Measurements from ENCODE around the gene GNL1.

GNL1 gene

GRCh38 chr6:30590509-30590908 is 34.2 kb upstream of the GNL1 start:
- peaks cover 4% of the 10 kb centered on the region for H3K4me1 ChIP-seq (ENCODE audit: insufficient read depth, low read length)
- H3K27ac ChIP-seq (ENCODE audit: low read depth, low read length): no peak overlapping the region
- H3K9me3 ChIP-seq (ENCODE audit: low read length): no peaks in the 10 kb centered on the region
- H3K9ac ChIP-seq (ENCODE audit: low read length): no peak overlapping the region
- peaks cover 69% of the 10 kb centered on the region for H3K36me3 ChIP-seq (ENCODE audit: insufficient read depth, low read length)
- H3K27me3 ChIP-seq (ENCODE audit: control insufficient read depth in 1 of 2, insufficient read depth in 2 of 2, low read length in 2 of 2): no peaks in the 10 kb centered on the region
- no peak overlapping the region for H3K4me3 ChIP-seq (ENCODE audit: low read depth in 1 of 2, low read length in 2 of 2)

- Histone ChIP-seq H3K4me3 (ENCODE audit: low read depth in 1 of 2, low read length in 2 of 2) (no peak overlapping the region), H3K9me3 (ENCODE audit: low read length) (no peaks in the 10 kb centered on the region), H3K9ac (ENCODE audit: low read length) (no peak overlapping the region), H3K27ac (ENCODE audit: low read depth, low read length) (no peak overlapping the region), H3K36me3 (ENCODE audit: insufficient read depth, low read length) (peaks cover 73% of the 10 kb centered on the region), H3K4me1 (ENCODE audit: insufficient read depth, low read length) (peaks cover 4% of the 10 kb centered on the region), H3K27me3 (ENCODE audit: control insufficient read depth in 1 of 2, insufficient read depth in 2 of 2, low read length in 2 of 2) (no peaks in the 10 kb centered on the region)
These were observed 33.6 kb upstream of the GNL1 start for GRCh38 chr6:30589754-30590358.

GRCh38 chr6:30583921-30584320 is 27.6 kb upstream of the GNL1 start:
- Histone ChIP-seq H3K27ac (ENCODE audit: low read depth, low read length) (no peak overlapping the region), H3K27me3 (ENCODE audit: control insufficient read depth in 1 of 2, insufficient read depth in 2 of 2, low read length in 2 of 2) (no peaks in the 10 kb centered on the region), H3K4me3 (ENCODE audit: low read depth in 1 of 2, low read length in 2 of 2) (no peak overlapping the region), H3K9me3 (ENCODE audit: low read length) (no peaks in the 10 kb centered on the region), H3K4me1 (ENCODE audit: insufficient read depth, low read length) (no peaks in the 10 kb centered on the region), H3K36me3 (ENCODE audit: insufficient read depth, low read length) (peaks cover 82% of the 10 kb centered on the region), H3K9ac (ENCODE audit: low read length) (no peak overlapping the region)

GRCh38 chr6:30578051-30578450 is 21.8 kb upstream of the GNL1 start:
- no peak overlapping the region for H3K27ac ChIP-seq (ENCODE audit: low read depth, low read length)
- peaks cover 63% of the 10 kb centered on the region for H3K36me3 ChIP-seq (ENCODE audit: insufficient read depth, low read length)
- H3K27me3 ChIP-seq (ENCODE audit: control insufficient read depth in 1 of 2, insufficient read depth in 2 of 2, low read length in 2 of 2): no peaks in the 10 kb centered on the region
- H3K4me3 ChIP-seq (ENCODE audit: low read depth in 1 of 2, low read length in 2 of 2): no peak overlapping the region
- peaks cover 16% of the 10 kb centered on the region for H3K4me1 ChIP-seq (ENCODE audit: insufficient read depth, low read length)
- no peak overlapping the region for H3K9ac ChIP-seq (ENCODE audit: low read length)
- no peaks in the 10 kb centered on the region for H3K9me3 ChIP-seq (ENCODE audit: low read length)

GRCh38 chr6:30573113-30573512 is 16.8 kb upstream of the GNL1 start:
- peaks cover 41% of the 10 kb centered on the region for H3K4me1 ChIP-seq (ENCODE audit: insufficient read depth, low read length)
- no peak overlapping the region for H3K9ac ChIP-seq (ENCODE audit: low read length)
- no peak overlapping the region for H3K4me3 ChIP-seq (ENCODE audit: low read depth in 1 of 2, low read length in 2 of 2)
- H3K27ac ChIP-seq (ENCODE audit: low read depth, low read length): no peak overlapping the region
- peaks cover 22% of the 10 kb centered on the region for H3K36me3 ChIP-seq (ENCODE audit: insufficient read depth, low read length)
- H3K9me3 ChIP-seq (ENCODE audit: low read length): no peaks in the 10 kb centered on the region
- no peaks in the 10 kb centered on the region for H3K27me3 ChIP-seq (ENCODE audit: control insufficient read depth in 1 of 2, insufficient read depth in 2 of 2, low read length in 2 of 2)

- H3K4me1 ChIP-seq (ENCODE audit: insufficient read depth, low read length): peaks cover 41% of the 10 kb centered on the region
- peaks cover 13% of the 10 kb centered on the region for H3K36me3 ChIP-seq (ENCODE audit: insufficient read depth, low read length)
- peak overlapping the region; percentile 47 to 85 for H3K4me3 ChIP-seq (ENCODE audit: low read depth in 1 of 2, low read length in 2 of 2)
- peak overlapping the region; percentile 81 for H3K9ac ChIP-seq (ENCODE audit: low read length)
- no peaks in the 10 kb centered on the region for H3K9me3 ChIP-seq (ENCODE audit: low read length)
- H3K27ac ChIP-seq (ENCODE audit: low read depth, low read length): peak overlapping the region; percentile 92
- H3K27me3 ChIP-seq (ENCODE audit: control insufficient read depth in 1 of 2, insufficient read depth in 2 of 2, low read length in 2 of 2): no peaks in the 10 kb centered on the region
These were observed 15.9 kb upstream of the GNL1 start for GRCh38 chr6:30572148-30572547.

- Histone ChIP-seq H3K27me3 (ENCODE audit: control insufficient read depth in 1 of 2, insufficient read depth in 2 of 2, low read length in 2 of 2) (no peaks in the 10 kb centered on the region), H3K36me3 (ENCODE audit: insufficient read depth, low read length) (peaks cover 9% of the 10 kb centered on the region), H3K9me3 (ENCODE audit: low read length) (no peaks in the 10 kb centered on the region), H3K4me1 (ENCODE audit: insufficient read depth, low read length) (peaks cover 41% of the 10 kb centered on the region), H3K9ac (ENCODE audit: low read length) (peak overlapping the region; percentile 81), H3K4me3 (ENCODE audit: low read depth in 1 of 2, low read length in 2 of 2) (peak overlapping the region; percentile 47 to 85), H3K27ac (ENCODE audit: low read depth, low read length) (peak overlapping the region; percentile 92)
These were observed 15.4 kb upstream of the GNL1 start for GRCh38 chr6:30571762-30572082.

GRCh38 chr6:30571075-30571761 is 14.9 kb upstream of the GNL1 start, which contains the start of gene ABCF1:
TSS of gene ABCF1 (plus strand) at chr6:30571442. CDS start at chr6:30571488, 46 bp downstream.
- peak within 1 kb of the TSS; percentile 47 to 85 for H3K4me3 ChIP-seq (ENCODE audit: low read depth in 1 of 2, low read length in 2 of 2)
- H3K4me1 ChIP-seq (ENCODE audit: insufficient read depth, low read length): peaks cover 41% of the 10 kb centered on the region
- peaks cover 7% of the 10 kb centered on the region for H3K36me3 ChIP-seq (ENCODE audit: insufficient read depth, low read length)
- peak within 1 kb of the TSS; percentile 81 for H3K9ac ChIP-seq (ENCODE audit: low read length)
- H3K27ac ChIP-seq (ENCODE audit: low read depth, low read length): peak within 1 kb of the TSS; percentile 92
- H3K27me3 ChIP-seq (ENCODE audit: control insufficient read depth in 1 of 2, insufficient read depth in 2 of 2, low read length in 2 of 2): no peaks in the 10 kb centered on the region
- no peaks in the 10 kb centered on the region for H3K9me3 ChIP-seq (ENCODE audit: low read length)

GRCh38 chr6:30570740-30571074 is 14.4 kb upstream of the GNL1 start:
- peak overlapping the region; percentile 47 to 85 for H3K4me3 ChIP-seq (ENCODE audit: low read depth in 1 of 2, low read length in 2 of 2)
- no peaks in the 10 kb centered on the region for H3K9me3 ChIP-seq (ENCODE audit: low read length)
- H3K27ac ChIP-seq (ENCODE audit: low read depth, low read length): peak overlapping the region; percentile 92
- peaks cover 7% of the 10 kb centered on the region for H3K36me3 ChIP-seq (ENCODE audit: insufficient read depth, low read length)
- no peaks in the 10 kb centered on the region for H3K27me3 ChIP-seq (ENCODE audit: control insufficient read depth in 1 of 2, insufficient read depth in 2 of 2, low read length in 2 of 2)
- H3K4me1 ChIP-seq (ENCODE audit: insufficient read depth, low read length): peaks cover 41% of the 10 kb centered on the region
- peak overlapping the region; percentile 73 for H3K9ac ChIP-seq (ENCODE audit: low read length)

- Histone ChIP-seq H3K9ac (ENCODE audit: low read length) (peak overlapping the region; percentile 73), H3K27ac (ENCODE audit: low read depth, low read length) (no peak overlapping the region), H3K4me3 (ENCODE audit: low read depth in 1 of 2, low read length in 2 of 2) (peak overlapping the region; percentile 47 to 85), H3K4me1 (ENCODE audit: insufficient read depth, low read length) (peaks cover 41% of the 10 kb centered on the region), H3K9me3 (ENCODE audit: low read length) (no peaks in the 10 kb centered on the region), H3K27me3 (ENCODE audit: control insufficient read depth in 1 of 2, insufficient read depth in 2 of 2, low read length in 2 of 2) (no peaks in the 10 kb centered on the region), H3K36me3 (ENCODE audit: insufficient read depth, low read length) (peaks cover 7% of the 10 kb centered on the region)
These were observed 14.0 kb upstream of the GNL1 start for GRCh38 chr6:30570263-30570662.

GRCh38 chr6:30568245-30568644 is 12.0 kb upstream of the GNL1 start:
- Histone ChIP-seq H3K4me1 (ENCODE audit: insufficient read depth, low read length) (peaks cover 27% of the 10 kb centered on the region), H3K4me3 (ENCODE audit: low read depth in 1 of 2, low read length in 2 of 2) (no peak overlapping the region), H3K27ac (ENCODE audit: low read depth, low read length) (no peak overlapping the region), H3K9me3 (ENCODE audit: low read length) (no peaks in the 10 kb centered on the region), H3K36me3 (ENCODE audit: insufficient read depth, low read length) (peaks cover 3% of the 10 kb centered on the region), H3K9ac (ENCODE audit: low read length) (no peak overlapping the region), H3K27me3 (ENCODE audit: control insufficient read depth in 1 of 2, insufficient read depth in 2 of 2, low read length in 2 of 2) (no peaks in the 10 kb centered on the region)

- no peak overlapping the region for H3K9ac ChIP-seq (ENCODE audit: low read length)
- H3K27me3 ChIP-seq (ENCODE audit: control insufficient read depth in 1 of 2, insufficient read depth in 2 of 2, low read length in 2 of 2): no peaks in the 10 kb centered on the region
- no peak overlapping the region for H3K27ac ChIP-seq (ENCODE audit: low read depth, low read length)
- H3K4me1 ChIP-seq (ENCODE audit: insufficient read depth, low read length): peaks cover 13% of the 10 kb centered on the region
- peaks cover 19% of the 10 kb centered on the region for H3K36me3 ChIP-seq (ENCODE audit: insufficient read depth, low read length)
- H3K4me3 ChIP-seq (ENCODE audit: low read depth in 1 of 2, low read length in 2 of 2): no peak overlapping the region
- no peaks in the 10 kb centered on the region for H3K9me3 ChIP-seq (ENCODE audit: low read length)
These were observed 9.5 kb upstream of the GNL1 start for GRCh38 chr6:30565772-30566171.

Data from muscle layer of colon (tissue), 2 donors.